SW 1271 (cell line): ENCODE results near the gene NOS2.

ENCODE experiments used
- DNase-seq, 2 experiments: peaks; one replicate each; lab custom pipeline; 2025; lab: John Stamatoyannopoulos, UW

The NOS2 gene

DNA sequence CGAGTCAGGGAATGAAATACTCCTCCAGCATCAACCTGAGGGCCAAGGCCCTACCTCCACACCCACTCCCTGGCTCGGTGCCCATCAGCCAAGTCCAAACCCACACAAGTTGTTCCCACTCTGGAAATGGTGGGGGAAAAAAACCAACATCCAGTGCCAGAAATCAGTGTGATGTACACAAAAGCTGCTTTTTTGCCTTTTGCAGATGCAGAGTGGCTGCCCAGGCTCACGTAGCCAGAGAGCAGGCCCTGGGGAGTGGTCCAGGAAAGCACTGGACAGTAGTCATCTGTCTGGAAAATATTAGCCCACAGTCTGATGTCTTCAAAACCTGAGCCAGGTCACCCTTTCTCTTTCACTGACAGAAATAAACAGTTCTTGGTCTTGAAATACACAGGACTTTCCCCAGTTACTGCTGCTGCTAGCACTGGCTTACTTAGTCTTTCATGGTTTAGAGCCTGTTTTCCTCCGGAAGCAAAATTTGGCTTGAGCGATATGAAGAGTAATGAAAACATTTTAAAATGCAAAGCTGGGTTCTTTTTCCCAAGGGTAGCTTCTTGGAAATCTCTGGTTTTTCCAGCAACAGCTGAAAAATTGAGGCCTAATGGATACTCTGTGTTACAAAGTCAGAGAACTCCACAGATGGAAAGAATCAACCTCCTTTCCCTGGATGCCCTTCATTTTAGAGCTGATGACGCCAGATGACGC is 18.2 kb upstream of the NOS2 start:
- no peak for DNase-seq

- no peak for DNase-seq
Measured at GRCh38 chr17:27817731-27818130, 17.4 kb upstream of the NOS2 start.

GRCh38 chr17:27816946-27817345 is 16.6 kb upstream of the NOS2 start:
- no peak for DNase-seq

GRCh38 chr17:27811961-27812360 is 11.6 kb upstream of the NOS2 start:
- DNase-seq, result no peak

- DNase-seq, result no peak
Measured at GRCh38 chr17:27810902-27811557, 10.7 kb upstream of the NOS2 start.

DNA sequence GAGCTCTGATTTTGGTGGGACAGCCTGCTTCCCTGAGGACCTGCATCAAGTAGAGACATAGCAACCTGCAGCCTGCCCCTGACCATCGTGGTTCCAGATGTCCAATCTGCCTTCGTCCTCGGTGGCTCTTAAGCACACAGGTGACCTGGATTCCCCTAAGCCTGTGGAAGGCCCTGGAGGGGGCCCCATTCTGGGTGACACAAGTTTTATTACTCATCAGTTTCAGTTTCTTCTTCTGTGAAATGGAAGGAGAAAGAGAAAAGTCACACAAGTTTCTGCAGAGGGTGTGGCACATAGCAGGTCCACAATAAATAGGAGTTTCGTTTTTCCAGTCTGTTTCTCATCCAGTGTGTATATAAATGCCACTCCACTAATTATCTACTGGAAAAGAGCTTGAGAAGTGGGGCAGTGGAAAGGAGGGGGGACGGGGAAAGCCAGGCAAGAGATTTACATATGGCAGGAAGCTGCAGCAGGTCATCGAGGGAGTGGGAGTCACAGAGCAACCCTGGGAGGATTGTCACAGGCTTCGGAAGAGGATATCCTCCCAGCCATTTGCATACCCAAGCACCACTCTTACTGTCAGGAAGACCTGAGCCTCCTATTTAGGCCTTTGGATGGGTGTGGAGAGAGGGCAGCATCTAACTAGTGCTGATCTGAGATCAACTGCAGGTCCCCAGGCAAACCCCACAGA is 10.0 kb upstream of the NOS2 start:
- DNase-seq, result no peak

DNA sequence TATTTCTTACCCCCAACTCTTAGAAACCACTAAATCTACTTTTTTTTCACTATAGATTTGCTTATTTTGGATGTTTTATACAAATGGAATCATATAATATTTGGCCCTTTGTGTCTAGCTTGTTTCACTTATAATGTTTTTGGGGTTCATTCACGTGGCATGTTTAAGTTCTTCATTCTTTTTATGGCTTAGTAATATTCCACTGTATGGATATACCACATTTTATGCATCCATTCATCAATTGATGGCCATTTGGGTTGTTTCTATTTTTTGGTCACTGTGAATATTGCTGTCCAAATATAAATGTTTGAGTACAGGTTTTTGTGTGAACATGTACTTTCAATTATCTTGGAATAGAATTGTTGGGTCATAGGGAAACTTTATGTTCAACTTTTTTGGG is 9.2 kb upstream of the NOS2 start:
- no peak for DNase-seq

DNA sequence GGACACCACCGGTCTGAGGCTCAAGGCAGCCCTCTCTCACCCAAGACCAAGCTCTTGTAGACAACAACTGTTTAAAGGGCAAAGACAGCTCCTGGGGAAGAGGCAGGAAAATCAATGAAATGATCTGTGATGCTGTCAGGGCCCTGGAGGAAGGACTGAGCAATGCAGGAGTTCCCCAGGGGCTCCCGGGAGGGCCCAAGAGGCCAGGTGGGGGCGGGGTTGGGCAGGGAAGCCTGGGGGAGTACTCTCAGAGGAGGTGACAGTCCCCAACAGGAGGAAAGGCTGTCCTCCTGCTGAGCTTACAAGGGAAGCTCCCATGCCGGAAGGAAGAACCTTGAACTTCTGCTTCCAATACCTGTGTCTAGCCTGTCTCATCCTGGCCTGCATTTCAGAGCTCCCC is 8.3 kb upstream of the NOS2 start:
- DNase-seq, result no peak

GRCh38 chr17:27807567-27808470 is 7.5 kb upstream of the NOS2 start:
- no peak for DNase-seq

DNA sequence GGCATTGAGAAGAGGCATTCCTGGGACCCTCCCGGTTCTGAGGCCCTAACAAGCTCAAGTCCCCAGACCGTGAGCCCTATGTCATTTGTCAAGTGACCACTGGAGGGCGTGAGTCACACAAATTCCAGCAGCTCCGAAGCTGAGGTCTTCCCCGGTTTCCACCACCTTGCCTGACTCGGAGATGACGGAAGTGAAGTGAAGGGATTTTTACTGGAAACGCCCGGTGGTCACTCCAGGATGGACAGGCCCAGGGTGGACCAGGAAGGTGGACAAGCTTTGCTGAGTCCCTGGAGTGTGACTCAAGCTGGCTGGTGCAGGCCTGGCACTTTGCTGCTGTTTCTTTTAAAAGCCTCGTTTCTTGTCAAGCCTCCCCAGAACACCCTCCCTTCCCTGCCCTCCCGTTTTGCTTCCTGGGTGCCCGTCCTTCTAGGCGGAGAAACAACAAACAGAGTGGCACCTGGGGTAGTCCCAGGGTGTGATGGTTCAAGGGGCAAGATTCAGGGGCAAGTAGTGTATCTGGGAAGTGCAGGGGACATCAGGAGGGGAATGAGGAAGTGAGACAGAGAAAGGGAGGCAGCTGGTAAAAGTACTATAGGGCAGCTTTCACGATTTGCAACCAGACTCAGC is 5.3 kb upstream of the NOS2 start:
- peak; percentile 79 to 84 for DNase-seq

- DNase-seq, result no peak
Measured at GRCh38 chr17:27804113-27804512, 3.8 kb upstream of the NOS2 start.

- DNase-seq, result no peak
Measured at GRCh38 chr17:27802962-27803680, 2.8 kb upstream of the NOS2 start.

GRCh38 chr17:27802033-27802432 is 1.7 kb upstream of the NOS2 start:
- no peak for DNase-seq

DNA sequence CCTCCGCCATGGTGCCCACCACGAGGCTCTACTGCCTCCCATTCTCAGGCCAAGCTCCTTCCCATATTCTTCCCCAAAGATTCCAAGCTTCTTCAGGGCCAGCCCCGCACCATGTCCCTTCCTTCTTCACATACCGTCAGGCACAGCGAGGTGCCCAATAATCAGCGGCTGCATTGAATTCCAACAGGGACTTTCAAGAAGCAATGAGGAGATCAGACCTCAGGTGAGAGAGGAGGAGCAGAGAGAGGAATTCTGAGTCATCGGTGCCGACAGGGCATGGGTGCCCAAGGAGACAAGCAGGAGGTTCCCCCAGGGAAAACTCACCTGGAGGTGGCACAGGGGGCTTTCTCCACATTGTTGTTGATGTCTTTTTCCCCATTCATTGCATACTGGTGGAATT is 2.0 kb downstream of the NOS2 start:
- no peak for DNase-seq

DNA sequence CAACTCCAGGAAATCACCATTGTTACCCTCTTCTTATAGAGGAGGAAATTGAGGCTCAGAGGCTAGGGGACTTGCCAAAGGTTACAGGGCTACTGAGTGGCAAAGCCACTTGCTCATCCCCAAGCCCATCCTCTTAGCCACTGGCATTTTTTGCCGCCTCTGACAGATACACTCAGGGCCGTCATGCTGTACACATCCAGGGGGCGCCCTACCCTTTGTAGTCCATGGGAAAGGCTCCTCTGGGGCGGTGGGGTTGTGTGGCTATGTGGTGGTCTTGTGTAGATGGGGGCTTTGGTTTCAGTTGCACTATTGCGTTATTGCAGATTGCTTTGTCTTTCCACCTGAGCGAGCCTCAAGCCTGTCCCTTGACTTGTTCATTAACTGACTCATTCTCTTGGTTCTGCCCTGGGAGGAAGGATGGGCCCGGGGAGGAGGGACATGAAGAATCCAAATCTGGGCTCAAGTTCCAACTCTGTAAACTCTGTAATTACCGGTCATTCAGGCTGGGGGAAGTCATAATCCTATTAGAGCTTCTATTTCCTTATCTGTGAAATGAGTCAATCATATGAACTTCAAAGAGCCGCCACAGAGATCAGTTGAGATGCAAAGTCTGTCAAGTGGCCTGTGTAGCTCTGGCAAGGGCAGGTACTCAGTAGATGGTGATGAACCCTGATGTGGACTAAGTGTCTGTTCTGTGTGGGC is 2.8 kb downstream of the NOS2 start:
- no peak for DNase-seq

- no peak for DNase-seq
Measured at GRCh38 chr17:27793906-27794569, 6.3 kb downstream of the NOS2 start.

DNA sequence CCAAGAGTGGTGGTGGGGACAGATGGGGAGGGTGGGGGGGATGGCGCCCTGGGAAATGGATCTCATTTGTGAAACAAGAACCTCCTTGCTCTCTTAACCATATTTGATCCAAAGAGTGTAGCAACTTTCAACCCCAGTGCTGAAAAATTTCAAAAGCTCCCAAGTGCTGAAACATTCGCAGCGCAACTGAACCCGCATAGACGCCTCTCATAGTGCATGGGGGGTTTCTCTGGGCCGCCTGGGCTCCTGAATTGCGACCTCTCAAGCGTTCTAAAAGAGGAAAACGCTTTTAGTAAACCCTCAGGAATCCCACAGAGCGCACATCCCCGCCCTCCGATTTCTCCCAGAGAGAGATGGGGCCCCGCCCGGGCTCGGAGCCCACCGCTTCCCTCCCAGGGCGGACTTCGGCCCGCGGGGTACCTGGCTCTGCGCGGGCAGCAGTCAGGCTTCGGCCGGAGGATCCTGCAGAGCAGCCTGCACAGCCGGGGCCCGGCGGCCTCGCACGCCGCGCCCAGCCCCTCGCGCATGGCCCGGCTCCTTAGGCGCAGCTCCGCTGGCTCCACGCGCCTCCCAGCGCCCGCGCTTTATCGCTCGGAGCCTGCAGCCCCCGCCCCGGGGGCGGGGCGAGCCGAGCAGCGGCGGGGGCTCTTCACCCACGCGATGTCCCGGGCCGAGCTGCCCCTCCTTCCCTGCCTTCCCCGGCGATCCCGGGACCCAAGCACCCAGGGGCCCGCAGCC is 7.0 kb downstream of the NOS2 start:
- no peak for DNase-seq

DNA sequence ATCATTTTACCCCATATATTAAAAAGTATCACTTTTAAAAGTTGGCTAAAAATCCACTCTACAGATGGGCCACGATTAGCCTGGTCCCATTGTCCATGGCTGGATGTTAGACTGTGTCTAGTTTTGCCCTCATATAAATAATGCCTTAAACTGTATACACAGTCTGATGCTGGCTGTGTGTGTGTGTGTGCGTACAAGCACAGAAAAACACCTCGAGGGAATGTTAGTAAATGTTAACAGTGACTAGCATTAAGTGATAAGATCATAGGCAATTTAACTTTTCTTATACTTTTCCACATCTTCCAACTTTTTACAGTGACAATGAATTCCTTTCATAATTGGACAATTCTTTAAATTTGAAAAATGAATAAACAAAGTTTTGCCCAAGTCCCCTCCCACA is 8.2 kb downstream of the NOS2 start:
- DNase-seq, result no peak

GRCh38 chr17:27788919-27789318 is 11.4 kb downstream of the NOS2 start:
- no peak for DNase-seq
